Activated CD4-positive, alpha-beta memory T cell treated with anti-CD3 and anti-CD28 coated beads, Interleukin-2, amount 10 ng/mL, durations not matched to agents 7 days and 5 days (primary cell): ENCODE measurements around the gene ARHGAP36. TPM values are rescaled to one million over a fixed set of nuclear protein-coding genes. Genes with fewer than 3 reads are reported as not detected.

Experiments used
- CTCF ChIA-PET: fragments of 350-600 bp; sonication (Branson Sonifier 250); formaldehyde crosslinking; loops from one replicate; lab custom pipeline; 2021; ENCODE audit warnings: antibody characterized with exemption, inconsistent platforms; lab: Charles Lee
- POLR2A ChIA-PET: fragments of 350-600 bp; sonication (Branson Sonifier 250); formaldehyde crosslinking; loops from one replicate; lab custom pipeline; 2021; ENCODE audit warnings: antibody characterized with exemption; lab: Charles Lee
- DNase-seq: peaks from one replicate; pipeline ENCODE4 v3.0.0-alpha.2; 2020
- H3K27ac Mint-ChIP-seq: one replicate; pipeline ENCODE4 v1.8.0; 2021; ENCODE audit warnings: mild to moderate bottlenecking, mixed read lengths
- H3K27me3 Mint-ChIP-seq: one replicate; pipeline ENCODE4 v1.8.0; 2021; ENCODE audit warnings: mixed read lengths
- H3K36me3 Mint-ChIP-seq: one replicate; pipeline ENCODE4 v1.8.0; 2021; ENCODE audit warnings: low read depth, mixed read lengths
- H3K4me1 Mint-ChIP-seq: one replicate; pipeline ENCODE4 v1.8.0; 2021; ENCODE audit warnings: mixed read lengths
- H3K4me3 Mint-ChIP-seq: one replicate; pipeline ENCODE4 v1.8.0; 2021; ENCODE audit warnings: mild to moderate bottlenecking, mixed read lengths
- H3K9me3 Mint-ChIP-seq: one replicate; pipeline ENCODE4 v1.8.0; 2021; ENCODE audit warnings: mixed read lengths
- total RNA-seq, 2 experiments: library from RNA; stranded (reverse); gene quantifications; one replicate each; pipeline ENCODE4 v1.2.3, GENCODE V29; 2021

Gene ARHGAP36
- not detected for total RNA-seq

GRCh38 chrX:131058136-131058868, at the start of gene ARHGAP36:
Gene ARHGAP36, plus strand, starts transcription at chrX:131058346. Its CDS starts 23,320 bp downstream, at chrX:131081666.
- Mint-ChIP-seq H3K27me3 (peaks cover 18% of the 10 kb centered on the region), H3K36me3 (no peaks in the 10 kb centered on the region), H3K4me3 (no peak within 1 kb of the TSS), H3K9me3 (no peaks in the 10 kb centered on the region), H3K4me1 (no peaks in the 10 kb centered on the region), H3K27ac (no peak within 1 kb of the TSS)
- DNase-seq, result no peak
- POLR2A ChIA-PET, result no interaction called here
- CTCF ChIA-PET, result no interaction called here

GRCh38 chrX:131010186-131010585, 48.0 kb upstream of the ARHGAP36 start:
- Mint-ChIP-seq H3K4me1 (no peaks in the 10 kb centered on the region), H3K27me3 (no peaks in the 10 kb centered on the region), H3K27ac (no peak overlapping the region), H3K9me3 (no peaks in the 10 kb centered on the region), H3K36me3 (no peaks in the 10 kb centered on the region), H3K4me3 (no peak overlapping the region)
- DNase-seq, result no peak
- CTCF ChIA-PET, result no interaction called here
- POLR2A ChIA-PET, result no interaction called here

- Mint-ChIP-seq H3K27ac (no peak overlapping the region), H3K27me3 (peaks cover 10% of the 10 kb centered on the region), H3K4me3 (no peak overlapping the region), H3K4me1 (no peaks in the 10 kb centered on the region), H3K36me3 (no peaks in the 10 kb centered on the region), H3K9me3 (no peaks in the 10 kb centered on the region)
- DNase-seq, result no peak
- CTCF ChIA-PET, result no interaction called here
- POLR2A ChIA-PET, result no interaction called here
Observed at GRCh38 chrX:131025336-131025735, 32.8 kb upstream of the ARHGAP36 start.

GRCh38 chrX:131032354-131033230, 25.6 kb upstream of the ARHGAP36 start:
- no peaks in the 10 kb centered on the region for H3K9me3 Mint-ChIP-seq
- H3K27me3 Mint-ChIP-seq, result peaks cover 2% of the 10 kb centered on the region
- CTCF ChIA-PET, result no interaction called here
- H3K4me1 Mint-ChIP-seq, result no peaks in the 10 kb centered on the region
- DNase-seq, result no peak
- no peak overlapping the region for H3K4me3 Mint-ChIP-seq
- no peak overlapping the region for H3K27ac Mint-ChIP-seq
- POLR2A ChIA-PET, result no interaction called here
- no peaks in the 10 kb centered on the region for H3K36me3 Mint-ChIP-seq

GRCh38 chrX:131034063-131034462, 24.1 kb upstream of the ARHGAP36 start:
- no peak overlapping the region for H3K27ac Mint-ChIP-seq
- peaks cover 2% of the 10 kb centered on the region for H3K27me3 Mint-ChIP-seq
- POLR2A ChIA-PET, result no interaction called here

GRCh38 chrX:131040781-131041180, 17.4 kb upstream of the ARHGAP36 start:
- H3K36me3 Mint-ChIP-seq, result no peaks in the 10 kb centered on the region
- CTCF ChIA-PET, result no interaction called here
- H3K4me3 Mint-ChIP-seq, result no peak overlapping the region
- peaks cover 3% of the 10 kb centered on the region for H3K27me3 Mint-ChIP-seq
- POLR2A ChIA-PET, result no interaction called here
- DNase-seq, result no peak
- H3K9me3 Mint-ChIP-seq, result no peaks in the 10 kb centered on the region
- H3K4me1 Mint-ChIP-seq, result no peaks in the 10 kb centered on the region
- H3K27ac Mint-ChIP-seq, result no peak overlapping the region

More at GRCh38 chrX:131034063-131034462, 24.1 kb upstream of the ARHGAP36 start:
- Mint-ChIP-seq H3K4me1 (no peaks in the 10 kb centered on the region), H3K9me3 (no peaks in the 10 kb centered on the region), H3K36me3 (no peaks in the 10 kb centered on the region), H3K4me3 (no peak overlapping the region)
- no peak for DNase-seq
- CTCF ChIA-PET, result no interaction called here

GRCh38 chrX:131041667-131042066, 16.5 kb upstream of the ARHGAP36 start:
- no peak for DNase-seq
- Mint-ChIP-seq H3K4me3 (no peak overlapping the region), H3K27ac (no peak overlapping the region), H3K4me1 (no peaks in the 10 kb centered on the region), H3K36me3 (no peaks in the 10 kb centered on the region), H3K9me3 (no peaks in the 10 kb centered on the region), H3K27me3 (peaks cover 6% of the 10 kb centered on the region)
- ChIA-PET CTCF (no interaction called here), POLR2A (no interaction called here)

- peaks cover 5% of the 10 kb centered on the region for H3K27me3 Mint-ChIP-seq
- no peaks in the 10 kb centered on the region for H3K36me3 Mint-ChIP-seq
- no peaks in the 10 kb centered on the region for H3K4me1 Mint-ChIP-seq
- CTCF ChIA-PET, result no interaction called here
- POLR2A ChIA-PET, result no interaction called here
- no peak overlapping the region for H3K27ac Mint-ChIP-seq
- H3K9me3 Mint-ChIP-seq, result no peaks in the 10 kb centered on the region
- no peak overlapping the region for H3K4me3 Mint-ChIP-seq
- no peak for DNase-seq
Observed at GRCh38 chrX:131045726-131046125, 12.4 kb upstream of the ARHGAP36 start.

GRCh38 chrX:131046596-131046995, 11.6 kb upstream of the ARHGAP36 start:
- POLR2A ChIA-PET, result no interaction called here
- Mint-ChIP-seq H3K27ac (no peak overlapping the region), H3K9me3 (no peaks in the 10 kb centered on the region), H3K4me3 (no peak overlapping the region), H3K36me3 (no peaks in the 10 kb centered on the region), H3K27me3 (peaks cover 3% of the 10 kb centered on the region), H3K4me1 (no peaks in the 10 kb centered on the region)
- DNase-seq, result no peak
- CTCF ChIA-PET, result no interaction called here

GRCh38 chrX:131047180-131047579, 11.0 kb upstream of the ARHGAP36 start:
- Mint-ChIP-seq H3K27ac (no peak overlapping the region), H3K4me1 (no peaks in the 10 kb centered on the region), H3K9me3 (no peaks in the 10 kb centered on the region), H3K27me3 (peaks cover 3% of the 10 kb centered on the region), H3K4me3 (no peak overlapping the region), H3K36me3 (no peaks in the 10 kb centered on the region)
- DNase-seq, result no peak
- ChIA-PET POLR2A (no interaction called here), CTCF (no interaction called here)

- Mint-ChIP-seq H3K36me3 (no peaks in the 10 kb centered on the region), H3K4me1 (no peaks in the 10 kb centered on the region), H3K27me3 (peaks cover 6% of the 10 kb centered on the region), H3K9me3 (no peaks in the 10 kb centered on the region), H3K4me3 (no peak overlapping the region), H3K27ac (no peak overlapping the region)
- ChIA-PET CTCF (no interaction called here), POLR2A (no interaction called here)
- no peak for DNase-seq
Observed at GRCh38 chrX:131053076-131053475, 5.1 kb upstream of the ARHGAP36 start.

GRCh38 chrX:131054906-131055305, 3.2 kb upstream of the ARHGAP36 start:
- Mint-ChIP-seq H3K4me3 (no peak overlapping the region), H3K27me3 (peaks cover 13% of the 10 kb centered on the region), H3K27ac (no peak overlapping the region), H3K36me3 (no peaks in the 10 kb centered on the region), H3K4me1 (no peaks in the 10 kb centered on the region), H3K9me3 (no peaks in the 10 kb centered on the region)
- CTCF ChIA-PET, result no interaction called here
- POLR2A ChIA-PET, result no interaction called here
- no peak for DNase-seq

- no peak for DNase-seq
- Mint-ChIP-seq H3K27ac (no peak overlapping the region), H3K27me3 (peaks cover 18% of the 10 kb centered on the region), H3K36me3 (no peaks in the 10 kb centered on the region), H3K4me3 (no peak overlapping the region), H3K9me3 (no peaks in the 10 kb centered on the region), H3K4me1 (no peaks in the 10 kb centered on the region)
- CTCF ChIA-PET, result no interaction called here
- POLR2A ChIA-PET, result no interaction called here
Observed at GRCh38 chrX:131057706-131058105, 440 bp upstream of the ARHGAP36 start.
